Neutrophil (primary cell): Measurements from ENCODE around the gene AIFM2.
"Not testable (repeated sequence)": the region's sequence is repeated elsewhere in the genome, so short reads cannot be mapped to it uniquely, and the experiment has no call there.

Source experiments
- H3K27ac ChIP-seq: fragments of 200-600 bp; sonication (generic); 2 replicates; pipeline ENCODE4 v1.5.1; 2016; ENCODE audit warnings: mild to moderate bottlenecking, moderate library complexity
- H3K27me3 ChIP-seq: fragments of 200-600 bp; sonication (generic); 2 replicates; pipeline ENCODE4 v1.6.0; 2016; ENCODE audit warnings: mild to moderate bottlenecking
- H3K36me3 ChIP-seq: fragments of 200-600 bp; sonication (generic); 2 replicates; pipeline ENCODE4 v1.5.1; 2017
- H3K4me1 ChIP-seq, 2 experiments: fragments of 200-600 bp in 1 of 2; sonication (generic) in 1 of 2; 1 replicate in 1 of 2; 2 replicates in 1 of 2; pipeline versions ENCODE4 v1.5.1 to v1.6.1; 2013 to 2016; ENCODE audit warnings: low read depth in 1 of 2, low read length in 1 of 2, mild to moderate bottlenecking in 1 of 2, moderate library complexity in 1 of 2; ENCODE audit not compliant: control insufficient read depth in 1 of 2, insufficient read depth in 1 of 2
- H3K4me3 ChIP-seq, 2 experiments: fragments of 200-600 bp in 1 of 2; sonication (generic) in 1 of 2; 1 replicate in 1 of 2; 2 replicates in 1 of 2; pipeline ENCODE4 v1.5.1; 2013 to 2016; ENCODE audit warnings: low read depth in 1 of 2, low read length in 1 of 2, mild to moderate bottlenecking in 1 of 2, moderate library complexity in 1 of 2
- H3K9me3 ChIP-seq: fragments of 200-600 bp; sonication (generic); 2 replicates; pipeline ENCODE4 v1.5.1; 2016
- CTCF ChIP-seq: fragments of 200-600 bp; sonication (generic); IDR thresholded peaks from 2 replicates; pipeline ENCODE4 v1.5.1; 2016; ENCODE audit warnings: antibody characterized with exemption

AIFM2 gene

GRCh38 chr10:70090013-70090412, 42.6 kb downstream of the AIFM2 start:
- Histone ChIP-seq H3K36me3 (no peaks in the 10 kb centered on the region), H3K27ac (no peak overlapping the region), H3K4me1 (no peaks in the 10 kb centered on the region), H3K27me3 (no peaks in the 10 kb centered on the region), H3K9me3 (no peaks in the 10 kb centered on the region), H3K4me3 (no peak overlapping the region)
- no peak for TF ChIP-seq CTCF

- Histone ChIP-seq H3K4me1 (no peaks in the 10 kb centered on the region), H3K36me3 (no peaks in the 10 kb centered on the region), H3K4me3 (no peak overlapping the region), H3K27me3 (no peaks in the 10 kb centered on the region), H3K27ac (no peak overlapping the region), H3K9me3 (no peaks in the 10 kb centered on the region)
- TF ChIP-seq CTCF, result no peak
Observed at GRCh38 chr10:70088308-70088698, 44.3 kb downstream of the AIFM2 start.

GRCh38 chr10:70087616-70088307, 44.9 kb downstream of the AIFM2 start:
- Histone ChIP-seq H3K36me3 (no peaks in the 10 kb centered on the region), H3K27me3 (no peaks in the 10 kb centered on the region), H3K4me3 (no peak overlapping the region), H3K9me3 (no peaks in the 10 kb centered on the region), H3K27ac (no peak overlapping the region), H3K4me1 (no peaks in the 10 kb centered on the region)
- no peak for TF ChIP-seq CTCF

GRCh38 chr10:70085975-70086613, 46.5 kb downstream of the AIFM2 start:
- H3K27me3 ChIP-seq, result no peaks in the 10 kb centered on the region
- H3K36me3 ChIP-seq, result no peaks in the 10 kb centered on the region
- no peaks in the 10 kb centered on the region for H3K4me1 ChIP-seq
- H3K4me3 ChIP-seq, result no peak overlapping the region
- H3K27ac ChIP-seq, result no peak overlapping the region
- H3K9me3 ChIP-seq, result no peaks in the 10 kb centered on the region
- TF ChIP-seq CTCF, result no peak

GRCh38 chr10:70084189-70084588, 48.4 kb downstream of the AIFM2 start:
- Histone ChIP-seq H3K36me3 (no peaks in the 10 kb centered on the region), H3K4me1 (no peaks in the 10 kb centered on the region), H3K27ac (no peak overlapping the region), H3K4me3 (no peak overlapping the region), H3K9me3 (no peaks in the 10 kb centered on the region), H3K27me3 (no peaks in the 10 kb centered on the region)
- TF ChIP-seq CTCF, result no peak

GRCh38 chr10:70080789-70081188, 51.8 kb downstream of the AIFM2 start:
- H3K9me3 ChIP-seq, H3K4me1 ChIP-seq, H3K4me3 ChIP-seq, H3K36me3 ChIP-seq, H3K27me3 ChIP-seq, H3K27ac ChIP-seq: not testable (repeated sequence)
